Subcutaneous adipose tissue (tissue), 4 donors: ENCODE results near the gene FTO. TPM values are rescaled to one million over a fixed set of nuclear protein-coding genes. Genes with fewer than 3 reads are reported as not detected.

Experiments used
- total RNA-seq, 4 donors: library from RNA; depleted of rRNA; stranded (reverse); fragments of >200 nt; gene quantifications; one replicate each; pipeline ENCODE4 v1.1.0, GENCODE V29; 2016
- TF ChIP-seq, protein P1 (sequence below): fragments of 450-650 bp; IDR thresholded peaks from one replicate; pipeline ENCODE4 v1.5.1; 2016; ENCODE audit warnings: low read depth, mild to moderate bottlenecking, control low read depth, antibody characterized with exemption, moderate library complexity

FTO gene
- total RNA-seq, 4 donors from 2014 or later = 74.3 to 102 (median 90.9) TPM

DNA sequence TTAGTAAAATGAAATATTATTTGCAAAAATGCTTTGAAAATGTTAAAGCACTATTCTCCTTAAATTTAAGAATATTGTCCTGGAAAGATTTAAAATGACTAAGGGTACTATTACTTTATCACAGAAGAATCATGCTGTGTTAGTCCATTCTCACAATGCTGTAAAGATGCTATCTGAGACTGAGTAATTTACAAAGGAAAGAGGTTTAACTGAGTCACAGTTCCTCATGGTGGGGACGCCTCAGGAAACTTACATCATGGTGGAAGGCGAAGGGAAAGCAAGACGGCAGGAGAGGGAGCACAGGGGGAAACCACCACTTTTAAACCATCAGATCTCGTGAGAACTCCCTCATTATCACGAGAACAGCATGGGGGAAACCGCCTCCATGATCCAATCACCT lies 337.0 kb downstream of the FTO start:
- TF ChIP-seq, protein P1, sequence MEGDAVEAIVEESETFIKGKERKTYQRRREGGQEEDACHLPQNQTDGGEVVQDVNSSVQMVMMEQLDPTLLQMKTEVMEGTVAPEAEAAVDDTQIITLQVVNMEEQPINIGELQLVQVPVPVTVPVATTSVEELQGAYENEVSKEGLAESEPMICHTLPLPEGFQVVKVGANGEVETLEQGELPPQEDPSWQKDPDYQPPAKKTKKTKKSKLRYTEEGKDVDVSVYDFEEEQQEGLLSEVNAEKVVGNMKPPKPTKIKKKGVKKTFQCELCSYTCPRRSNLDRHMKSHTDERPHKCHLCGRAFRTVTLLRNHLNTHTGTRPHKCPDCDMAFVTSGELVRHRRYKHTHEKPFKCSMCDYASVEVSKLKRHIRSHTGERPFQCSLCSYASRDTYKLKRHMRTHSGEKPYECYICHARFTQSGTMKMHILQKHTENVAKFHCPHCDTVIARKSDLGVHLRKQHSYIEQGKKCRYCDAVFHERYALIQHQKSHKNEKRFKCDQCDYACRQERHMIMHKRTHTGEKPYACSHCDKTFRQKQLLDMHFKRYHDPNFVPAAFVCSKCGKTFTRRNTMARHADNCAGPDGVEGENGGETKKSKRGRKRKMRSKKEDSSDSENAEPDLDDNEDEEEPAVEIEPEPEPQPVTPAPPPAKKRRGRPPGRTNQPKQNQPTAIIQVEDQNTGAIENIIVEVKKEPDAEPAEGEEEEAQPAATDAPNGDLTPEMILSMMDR = no peak

GRCh38 chr16:54048586-54049495 lies 344.9 kb downstream of the FTO start:
- TF ChIP-seq, protein P1 = no peak

GRCh38 chr16:54049591-54050458 lies 345.9 kb downstream of the FTO start:
- TF ChIP-seq, protein P1 = no peak

DNA sequence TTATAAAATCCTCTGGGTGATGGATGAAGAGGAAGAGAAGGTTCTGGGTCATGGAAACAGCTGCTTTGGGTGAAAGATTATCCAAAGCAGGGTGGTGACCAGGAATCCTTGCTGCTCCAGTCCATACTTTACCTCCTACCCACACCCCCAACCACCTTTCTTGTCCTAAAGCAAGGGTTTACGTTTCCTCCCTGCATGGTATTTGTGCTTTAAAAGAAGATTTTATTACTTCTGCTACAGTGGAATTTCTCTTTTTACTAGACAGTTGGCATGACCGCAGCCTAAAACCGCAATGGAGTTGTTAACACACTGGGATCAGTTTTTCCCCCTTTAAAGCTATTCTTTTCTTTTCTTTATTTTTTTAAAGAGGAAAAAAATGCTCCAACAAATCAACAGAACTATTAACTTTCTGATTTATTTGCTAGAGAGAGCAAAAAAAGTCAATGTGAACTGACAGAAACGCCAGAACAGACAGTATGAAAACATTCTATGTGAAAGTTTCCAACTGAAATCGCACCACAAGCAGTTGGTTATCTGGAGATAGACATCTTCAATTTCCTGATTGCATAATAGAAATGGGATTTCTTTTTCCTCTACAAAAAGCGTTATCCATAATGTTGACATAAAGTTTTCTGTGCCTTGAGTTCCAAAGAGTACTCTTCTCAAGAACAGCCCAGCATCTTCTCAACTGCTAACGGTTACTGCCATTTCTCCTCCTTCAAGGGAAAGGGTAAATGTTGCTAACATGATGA lies 346.7 kb downstream of the FTO start:
- TF ChIP-seq, protein P1 = no peak

- TF ChIP-seq, protein P1 = no peak
These were observed 347.9 kb downstream of the FTO start for GRCh38 chr16:54051821-54052220.

DNA sequence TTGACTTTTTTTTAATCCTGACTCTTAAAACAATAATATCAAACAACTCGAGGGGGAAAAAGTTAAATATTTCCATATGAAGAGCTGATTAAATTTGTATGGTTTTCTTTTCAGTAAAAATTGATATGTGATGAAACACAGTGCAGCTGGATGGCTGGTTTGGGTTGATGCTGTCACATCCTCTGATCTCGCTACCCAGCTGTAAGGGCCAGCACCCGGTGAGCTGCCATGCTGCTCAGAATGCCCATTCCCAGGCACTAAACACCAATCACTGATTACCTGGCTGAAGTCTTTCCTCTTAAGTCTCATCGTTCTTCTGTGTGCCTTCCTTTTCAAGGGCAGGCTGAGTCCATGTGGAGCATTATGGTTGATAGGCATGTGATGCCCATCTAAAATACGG lies 348.3 kb downstream of the FTO start:
- TF ChIP-seq, protein P1 = no peak
